Left kidney (tissue), 2 donors: ENCODE data around the gene DNAH9. TPM values are rescaled to one million over a fixed set of nuclear protein-coding genes. Genes with fewer than 3 reads are reported as not detected.

Source experiments
- DNase-seq: peaks from one replicate; pipeline ENCODE4 v3.0.0-alpha.2; 2013
- polyA plus RNA-seq: library from polyadenylated mRNA; unstranded; fragments of 120-200 nt; gene quantifications from one replicate; pipeline ENCODE4 v1.2.1, GENCODE V29; 2013; ENCODE audit not compliant: insufficient read length

The DNAH9 gene
- polyA plus RNA-seq, 1 donor: 4.5 TPM

GRCh38 chr17:11610999-11611566 is 12.8 kb downstream of the DNAH9 start:
- no peak for DNase-seq

- no peak for DNase-seq
These were observed 14.7 kb downstream of the DNAH9 start for GRCh38 chr17:11612956-11613355.

GRCh38 chr17:11618861-11619566 is 20.7 kb downstream of the DNAH9 start:
- no peak for DNase-seq

- no peak for DNase-seq
These were observed 24.2 kb downstream of the DNAH9 start for GRCh38 chr17:11622492-11622891.

GRCh38 chr17:11624976-11625375 is 26.7 kb downstream of the DNAH9 start:
- DNase-seq: no peak

- DNase-seq: no peak
These were observed 27.6 kb downstream of the DNAH9 start for GRCh38 chr17:11625878-11626277.

- no peak for DNase-seq
These were observed 29.2 kb downstream of the DNAH9 start for GRCh38 chr17:11627301-11627940.

GRCh38 chr17:11628374-11628773 is 30.1 kb downstream of the DNAH9 start:
- DNase-seq: no peak

- no peak for DNase-seq
These were observed 30.6 kb downstream of the DNAH9 start for GRCh38 chr17:11628831-11629230.

- no peak for DNase-seq
These were observed 38.5 kb downstream of the DNAH9 start for GRCh38 chr17:11636771-11637170.

- no peak for DNase-seq
These were observed 39.5 kb downstream of the DNAH9 start for GRCh38 chr17:11637796-11638195.

GRCh38 chr17:11638700-11639265 is 40.5 kb downstream of the DNAH9 start:
- no peak for DNase-seq

- DNase-seq: no peak
These were observed 41.6 kb downstream of the DNAH9 start for GRCh38 chr17:11639736-11640462.

- DNase-seq: no peak
These were observed 42.2 kb downstream of the DNAH9 start for GRCh38 chr17:11640463-11640814.

- no peak for DNase-seq
These were observed 43.4 kb downstream of the DNAH9 start for GRCh38 chr17:11641521-11642275.

GRCh38 chr17:11642655-11643054 is 44.4 kb downstream of the DNAH9 start:
- no peak for DNase-seq

- no peak for DNase-seq
These were observed 45.6 kb downstream of the DNAH9 start for GRCh38 chr17:11643851-11644250.

- peak; percentile 81 for DNase-seq
These were observed 46.3 kb downstream of the DNAH9 start for GRCh38 chr17:11644265-11645212.

- no peak for DNase-seq
These were observed 47.2 kb downstream of the DNAH9 start for GRCh38 chr17:11645426-11645825.

- no peak for DNase-seq
These were observed 52.8 kb downstream of the DNAH9 start for GRCh38 chr17:11651089-11651488.

- no peak for DNase-seq
These were observed 70.3 kb downstream of the DNAH9 start for GRCh38 chr17:11668618-11669017.
